ENCODE data around the gene H2AZ2. TPM values are rescaled to one million over a fixed set of nuclear protein-coding genes. Genes with fewer than 3 reads are reported as not detected.

H2AZ2 gene
- total and polyA plus RNA-seq, 2 of the 4 experiments (the other 2 are of a cell fraction): 156 to 162 TPM

DNA sequence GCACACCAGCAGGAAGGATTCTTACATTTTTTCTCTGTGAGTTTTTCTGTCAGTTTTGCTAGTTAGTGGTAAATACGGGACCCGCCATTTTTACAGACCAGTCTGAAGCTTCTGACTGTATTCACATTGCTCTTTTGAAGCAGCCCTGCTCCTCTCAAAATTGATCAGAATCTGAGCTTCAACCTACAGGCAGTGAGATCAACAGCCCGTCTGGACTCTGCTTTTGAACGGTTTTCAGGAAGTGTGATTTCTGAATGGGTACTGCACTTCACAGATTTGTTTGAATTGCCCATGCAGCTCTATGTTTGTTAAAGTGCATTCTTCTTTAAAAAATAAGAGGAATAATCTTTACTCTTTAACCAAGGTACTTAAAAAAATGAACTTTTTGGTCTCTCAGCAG is 28.5 kb upstream of the H2AZ2 start:
- H3K36me3 ChIP-seq (ENCODE audit: control insufficient read depth, insufficient read depth, low read length): peaks cover 2% of the 10 kb centered on the region; the same call in 1 of the 2 replicates
- POLR2A ChIA-PET (ENCODE audit: unreplicated experiment): no interaction called here

More for the DNA sequence above, 28.5 kb upstream of the H2AZ2 start:
- Histone ChIP-seq H3K56ac (ENCODE audit: extremely low read depth, insufficient read depth, low read length) (no peak overlapping the region), H2AFZ (replicated peaks; ENCODE audit: low read length, poor library complexity) (no peak overlapping the region), H3K4me3 (ENCODE audit: insufficient read depth, low read depth, low read length) (no peak overlapping the region), H4K5ac (ENCODE audit: low read depth, low read length) (no peak overlapping the region), H2AK5ac (ENCODE audit: low read depth, low read length) (no peak overlapping the region), H2BK120ac (ENCODE audit: low read depth, low read length) (no peak overlapping the region), H4K8ac (ENCODE audit: low read depth in 2 of 2, low read length in 2 of 2) (no peak overlapping the region), H3K4me1 (ENCODE audit: control insufficient read depth, insufficient read depth, low read length) (peaks cover 6% of the 10 kb centered on the region), H3K18ac (ENCODE audit: low read depth, low read length) (no peak overlapping the region), H3K4me2 (ENCODE audit: low read depth, low read length) (no peak overlapping the region), H4K91ac (ENCODE audit: insufficient read depth, low read depth, low read length) (no peak overlapping the region), H2AK9ac (replicated peaks; ENCODE audit: low read depth, low read length, poor library complexity) (no peak overlapping the region), H3K14ac (replicated peaks; ENCODE audit: low read depth, low read length) (no peak overlapping the region), H3K79me1 (ENCODE audit: low read depth in 1 of 2, low read length in 2 of 2) (peaks cover 0 to 22% of the 10 kb centered on the region in 2 experiments; a peak in 3 of 4 replicates), H3K9ac (ENCODE audit: low read depth, low read length) (no peak overlapping the region), H3K27me3 (ENCODE audit: control insufficient read depth, insufficient read depth, low read length) (no peaks in the 10 kb centered on the region), H3K9me1 (ENCODE audit: insufficient read depth, low read length) (no peaks in the 10 kb centered on the region), H4K20me1 (ENCODE audit: insufficient read depth, low read length) (peaks cover 22% of the 10 kb centered on the region; the same call in 1 of the 2 replicates), H2BK15ac (ENCODE audit: low read depth, low read length) (no peak overlapping the region), H3K23ac (ENCODE audit: low read depth, low read length) (no peak overlapping the region), H3K9me3 (ENCODE audit: control insufficient read depth, insufficient read depth, low read length) (no peaks in the 10 kb centered on the region), H3K4ac (ENCODE audit: low read depth, low read length) (no peak overlapping the region), H2BK5ac (ENCODE audit: low read depth, low read length, poor library complexity, severe bottlenecking) (no peak overlapping the region), H3K27ac (ENCODE audit: insufficient read depth, low read length) (no peak overlapping the region), H2BK20ac (ENCODE audit: low read depth, low read length) (no peak overlapping the region)
- ATAC-seq (ENCODE audit: low read depth) (no peak), DNase-seq (no peak)
- intact Hi-C loops (cut with micrococcal nuclease) (no loop called here), dilution Hi-C loops (cut with HindIII; ENCODE audit: low sequenced_read_pairs, unreplicated experiment) (no loop called here), in situ Hi-C loops (cut with MboI; ENCODE audit: low sequenced_read_pairs) (no loop called here)
- BruUV-seq (replicated peaks): no TSS peak
- TF ChIP-seq NFE2L2 (IDR thresholded peaks at IDR 0.05; ENCODE audit: low read depth, low read length) (no peak), RAD21 (IDR thresholded peaks at IDR 0.05; ENCODE audit: low read length) (no peak), SMC3 (IDR thresholded peaks at IDR 0.05; ENCODE audit: low read depth, low read length) (no peak), FOS (IDR thresholded peaks at IDR 0.05; ENCODE audit: low read depth, low read length) (no peak), POLR2A (IDR thresholded peaks at IDR 0.05; ENCODE audit: low read depth, low read length) (no peak), RFX5 (IDR thresholded peaks at IDR 0.05; ENCODE audit: low read depth, low read length) (no peak), ELK1 (IDR thresholded peaks at IDR 0.05; ENCODE audit: borderline replicate concordance, low read depth, low read length) (no peak), CHD1 (IDR thresholded peaks at IDR 0.05; ENCODE audit: low read depth, low read length) (no peak), MAFK (IDR thresholded peaks at IDR 0.05; ENCODE audit: low read depth, low read length) (no peak), CEBPB (IDR thresholded peaks at IDR 0.05; ENCODE audit: low read depth, low read length) (no peak)
- TF ChIP-seq, protein P1, sequence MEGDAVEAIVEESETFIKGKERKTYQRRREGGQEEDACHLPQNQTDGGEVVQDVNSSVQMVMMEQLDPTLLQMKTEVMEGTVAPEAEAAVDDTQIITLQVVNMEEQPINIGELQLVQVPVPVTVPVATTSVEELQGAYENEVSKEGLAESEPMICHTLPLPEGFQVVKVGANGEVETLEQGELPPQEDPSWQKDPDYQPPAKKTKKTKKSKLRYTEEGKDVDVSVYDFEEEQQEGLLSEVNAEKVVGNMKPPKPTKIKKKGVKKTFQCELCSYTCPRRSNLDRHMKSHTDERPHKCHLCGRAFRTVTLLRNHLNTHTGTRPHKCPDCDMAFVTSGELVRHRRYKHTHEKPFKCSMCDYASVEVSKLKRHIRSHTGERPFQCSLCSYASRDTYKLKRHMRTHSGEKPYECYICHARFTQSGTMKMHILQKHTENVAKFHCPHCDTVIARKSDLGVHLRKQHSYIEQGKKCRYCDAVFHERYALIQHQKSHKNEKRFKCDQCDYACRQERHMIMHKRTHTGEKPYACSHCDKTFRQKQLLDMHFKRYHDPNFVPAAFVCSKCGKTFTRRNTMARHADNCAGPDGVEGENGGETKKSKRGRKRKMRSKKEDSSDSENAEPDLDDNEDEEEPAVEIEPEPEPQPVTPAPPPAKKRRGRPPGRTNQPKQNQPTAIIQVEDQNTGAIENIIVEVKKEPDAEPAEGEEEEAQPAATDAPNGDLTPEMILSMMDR (conservative IDR thresholded peaks at IDR 0.05; ENCODE audit: low read depth, low read length): no peak
- TF ChIP-seq, protein P2, sequence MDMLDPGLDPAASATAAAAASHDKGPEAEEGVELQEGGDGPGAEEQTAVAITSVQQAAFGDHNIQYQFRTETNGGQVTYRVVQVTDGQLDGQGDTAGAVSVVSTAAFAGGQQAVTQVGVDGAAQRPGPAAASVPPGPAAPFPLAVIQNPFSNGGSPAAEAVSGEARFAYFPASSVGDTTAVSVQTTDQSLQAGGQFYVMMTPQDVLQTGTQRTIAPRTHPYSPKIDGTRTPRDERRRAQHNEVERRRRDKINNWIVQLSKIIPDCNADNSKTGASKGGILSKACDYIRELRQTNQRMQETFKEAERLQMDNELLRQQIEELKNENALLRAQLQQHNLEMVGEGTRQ (IDR thresholded peaks at IDR 0.05; ENCODE audit: low read depth, low read length): no peak
- no CpG with 5 or more reads among the region's 4 CpGs for WGBS, 2 experiments (ENCODE audit: extremely low coverage in 2 of 2, insufficient read length in 1 of 2)
- CTCF ChIA-PET: interaction anchor here (0.6 kb wide), 1 partner anchor 8 kb away, joined by 3 read pairs; no protein-coding TSS in a partner anchor
